Stimulated activated naive CD8-positive, alpha-beta T cell treated with anti-CD3 and anti-CD28 coated beads, Interleukin-15, Interleukin-2, amounts not matched to agents 100 U/mL and 50 U/mL, for 24 hours (primary cell): Measurements from ENCODE around the gene MARCHF2.
"Not testable (repeated sequence)": the region's sequence is repeated elsewhere in the genome, so short reads cannot be mapped to it uniquely, and the experiment has no call there.

Experiments used
- ATAC-seq: fragments of 150-1000 bp; cut with Tn5 transposase; one replicate; pipeline ENCODE4 v1.10.0; 2021
- DNase-seq: peaks from one replicate; pipeline ENCODE4 v3.0.0; 2021

MARCHF2 gene

GRCh38 chr19:8412783-8413628, at the start of gene MARCHF2:
TSS of gene MARCHF2 (plus strand) at chr19:8413305. CDS start at chr19:8421841, 8,536 bp downstream.
- ATAC-seq (peak; percentile 100), DNase-seq (peak; percentile 96)

- ATAC-seq (peak; percentile 80), DNase-seq (peak; percentile 81)
Observed at GRCh38 chr19:8363803-8364771, 49.0 kb upstream of the MARCHF2 start, which contains the start of gene ANGPTL4. TSS of gene ANGPTL4 (plus strand) at chr19:8364155. CDS start at chr19:8364322, 167 bp downstream.

- DNase-seq: no peak
- ATAC-seq: no peak
Observed at GRCh38 chr19:8366121-8366581, 47.0 kb upstream of the MARCHF2 start.

GRCh38 chr19:8366961-8367326, 46.2 kb upstream of the MARCHF2 start:
- no peak for ATAC-seq

GRCh38 chr19:8367327-8368001, 45.6 kb upstream of the MARCHF2 start:
- no peak for ATAC-seq

More at GRCh38 chr19:8366961-8367326, 46.2 kb upstream of the MARCHF2 start:
- DNase-seq: no peak

GRCh38 chr19:8370176-8371010, 42.7 kb upstream of the MARCHF2 start:
- no peak for DNase-seq
- no peak for ATAC-seq

More at GRCh38 chr19:8367327-8368001, 45.6 kb upstream of the MARCHF2 start:
- DNase-seq: no peak

- DNase-seq (no peak), ATAC-seq (no peak)
Observed at GRCh38 chr19:8371011-8371804, 41.9 kb upstream of the MARCHF2 start.

- DNase-seq (no peak), ATAC-seq (no peak)
Observed at GRCh38 chr19:8373867-8374813, 39.0 kb upstream of the MARCHF2 start.

GRCh38 chr19:8375766-8376165, 37.3 kb upstream of the MARCHF2 start:
- not testable (repeated sequence) for DNase-seq, ATAC-seq

GRCh38 chr19:8376373-8376974, 36.6 kb upstream of the MARCHF2 start:
- DNase-seq, ATAC-seq: not testable (repeated sequence)

- ATAC-seq (no peak), DNase-seq (no peak)
Observed at GRCh38 chr19:8377598-8377997, 35.5 kb upstream of the MARCHF2 start.

- not testable (repeated sequence) for DNase-seq, ATAC-seq
Observed at GRCh38 chr19:8379156-8379891, 33.8 kb upstream of the MARCHF2 start.

- not testable (repeated sequence) for ATAC-seq, DNase-seq
Observed at GRCh38 chr19:8384569-8384968, 28.5 kb upstream of the MARCHF2 start.

- ATAC-seq, DNase-seq: not testable (repeated sequence)
Observed at GRCh38 chr19:8385103-8385502, 28.0 kb upstream of the MARCHF2 start.

- ATAC-seq, DNase-seq: not testable (repeated sequence)
Observed at GRCh38 chr19:8385566-8385965, 27.5 kb upstream of the MARCHF2 start.

- not testable (repeated sequence) for ATAC-seq, DNase-seq
Observed at GRCh38 chr19:8386419-8386818, 26.7 kb upstream of the MARCHF2 start.

- ATAC-seq: no peak
- no peak for DNase-seq
Observed at GRCh38 chr19:8386990-8387389, 26.1 kb upstream of the MARCHF2 start.
